ENCODE results near the gene IL23A. TPM values are rescaled to one million over a fixed set of nuclear protein-coding genes. Genes with fewer than 3 reads are reported as not detected.
"Not testable (repeated sequence)": the region's sequence is repeated elsewhere in the genome, so short reads cannot be mapped to it uniquely, and the experiment has no call there.

IL23A gene
- polyA plus RNA-seq, 3 donors, result 1.0 to 4.8 (median 1.6) TPM

- Histone ChIP-seq H3K4me1 (ENCODE audit: control insufficient read depth in 1 of 2, insufficient read depth in 2 of 2, low read length in 2 of 2) (peaks cover 10 to 24% of the 10 kb centered on the region in 2 donors), H2AFZ (ENCODE audit: insufficient read depth, low read depth, low read length, poor library complexity, severe bottlenecking) (no peak overlapping the region), H3K79me2 (ENCODE audit: insufficient read depth, low read length) (no peaks in the 10 kb centered on the region), H3K9ac (ENCODE audit: insufficient read depth, low read length, poor library complexity, severe bottlenecking) (no peak overlapping the region), H3K4me2 (replicated peaks; ENCODE audit: extremely low read depth, low read length, poor library complexity, severe bottlenecking) (no peak overlapping the region), H3K9me3 (replicated peaks in 1 of 2; ENCODE audit: control insufficient read depth in 1 of 2, insufficient read depth in 1 of 2, low read length in 2 of 2) (no peaks in the 10 kb centered on the region), H4K20me1 (ENCODE audit: insufficient read depth, low read length) (no peaks in the 10 kb centered on the region), H3K27me3 (ENCODE audit: control insufficient read depth in 2 of 2, insufficient read depth in 2 of 2, low read length in 2 of 2) (no peaks in the 10 kb centered on the region), H3K27ac (ENCODE audit: low read depth in 1 of 2, low read length in 2 of 2) (peak overlapping the region; percentile 45 to 65), H3K36me3 (replicated peaks in 1 of 2; ENCODE audit: control insufficient read depth in 1 of 2, insufficient read depth in 2 of 2, low read length in 2 of 2) (peaks cover 41 to 58% of the 10 kb centered on the region in 2 donors), H3K4me3 (replicated peaks in 1 of 3; ENCODE audit: low read depth in 2 of 3, low read length in 3 of 3) (no peak overlapping the region)
- peak; percentile 78 to 94 (median 83) for DNase-seq
- 0% methylated on average over 1 of the region's 2 CpGs for WGBS (ENCODE audit: insufficient coverage)
- H3K4me3 Mint-ChIP-seq, result no peak overlapping the region
- H3K36me3 Mint-ChIP-seq, result peaks cover 52 to 57% of the 10 kb centered on the region in 2 donors
- peak overlapping the region; percentile 65 to 92 (median 86) for H3K27ac Mint-ChIP-seq
- no peak for TF ChIP-seq CTCF (IDR thresholded peaks at IDR 0.05)
- H3K9me3 Mint-ChIP-seq, result no peaks in the 10 kb centered on the region
- intact Hi-C loops (cut with micrococcal nuclease), result no loop called here
- H3K27me3 Mint-ChIP-seq (ENCODE audit: low read depth in 3 of 3), result no peaks in the 10 kb centered on the region
- peaks cover 15% of the 10 kb centered on the region for H3K4me1 Mint-ChIP-seq
Measured at GRCh38 chr12:56321027-56321426, 17.7 kb upstream of the IL23A start.

- H3K4me3 ChIP-seq (replicated peaks in 1 of 3; ENCODE audit: low read depth in 2 of 3, low read length in 3 of 3); DNase-seq; H3K27me3 ChIP-seq (ENCODE audit: control insufficient read depth in 2 of 2, insufficient read depth in 2 of 2, low read length in 2 of 2); H2AFZ ChIP-seq (ENCODE audit: insufficient read depth, low read depth, low read length, poor library complexity, severe bottlenecking); H3K27me3 Mint-ChIP-seq (ENCODE audit: low read depth in 3 of 3); H3K4me2 ChIP-seq (replicated peaks; ENCODE audit: extremely low read depth, low read length, poor library complexity, severe bottlenecking); H4K20me1 ChIP-seq (ENCODE audit: insufficient read depth, low read length); intact Hi-C loops (cut with micrococcal nuclease); H3K4me3 Mint-ChIP-seq; H3K9me3 ChIP-seq (replicated peaks in 1 of 2; ENCODE audit: control insufficient read depth in 1 of 2, insufficient read depth in 1 of 2, low read length in 2 of 2); H3K9ac ChIP-seq (ENCODE audit: insufficient read depth, low read length, poor library complexity, severe bottlenecking); H3K79me2 ChIP-seq (ENCODE audit: insufficient read depth, low read length); H3K9me3 Mint-ChIP-seq: not testable (repeated sequence)
- WGBS (ENCODE audit: insufficient coverage), result 76% methylated on average over 3 of the region's 8 CpGs
- H3K4me1 ChIP-seq (ENCODE audit: control insufficient read depth in 1 of 2, insufficient read depth in 2 of 2, low read length in 2 of 2), result peaks cover 6 to 20% of the 10 kb centered on the region in 2 donors
- peaks cover 12% of the 10 kb centered on the region for H3K4me1 Mint-ChIP-seq
- H3K36me3 Mint-ChIP-seq, result peaks cover 58 to 63% of the 10 kb centered on the region in 2 donors
- peak overlapping the region; percentile 4 to 65 for H3K27ac ChIP-seq (ENCODE audit: low read depth in 1 of 2, low read length in 2 of 2)
- peaks cover 47 to 64% of the 10 kb centered on the region in 2 donors for H3K36me3 ChIP-seq (replicated peaks in 1 of 2; ENCODE audit: control insufficient read depth in 1 of 2, insufficient read depth in 2 of 2, low read length in 2 of 2)
- peak overlapping the region; percentile 6 to 92 (median 69) for H3K27ac Mint-ChIP-seq
Measured at GRCh38 chr12:56321610-56322009, 17.1 kb upstream of the IL23A start.

Measured in CD14-positive monocyte (primary cell).